ENCODE data around the gene ADGRB3.
"Not testable (repeated sequence)": the region's sequence is repeated elsewhere in the genome, so short reads cannot be mapped to it uniquely, and the experiment has no call there.

The ADGRB3 gene

GRCh38 chr6:69408886-69409285, 773.8 kb downstream of the ADGRB3 start:
- DNase-seq (ENCODE audit: low read depth in 1 of 2, low spot score in 1 of 2): no peak

- no peak for DNase-seq (ENCODE audit: low read depth in 1 of 2, low spot score in 1 of 2)
These were observed 781.7 kb downstream of the ADGRB3 start for GRCh38 chr6:69416776-69417175.

- DNase-seq (ENCODE audit: low read depth in 1 of 2, low spot score in 1 of 2): no peak
These were observed 786.2 kb downstream of the ADGRB3 start for GRCh38 chr6:69421269-69421668.

GRCh38 chr6:69422020-69422419, 786.9 kb downstream of the ADGRB3 start:
- no peak for DNase-seq (ENCODE audit: low read depth in 1 of 2, low spot score in 1 of 2)

GRCh38 chr6:69422475-69422874, 787.4 kb downstream of the ADGRB3 start:
- no peak for DNase-seq (ENCODE audit: low read depth in 1 of 2, low spot score in 1 of 2)

GRCh38 chr6:69423785-69424184, 788.7 kb downstream of the ADGRB3 start:
- no peak for DNase-seq (ENCODE audit: low read depth in 1 of 2, low spot score in 1 of 2)

- no peak for DNase-seq (ENCODE audit: low read depth in 1 of 2, low spot score in 1 of 2)
These were observed 789.5 kb downstream of the ADGRB3 start for GRCh38 chr6:69424581-69424980.

- DNase-seq (ENCODE audit: low read depth in 1 of 2, low spot score in 1 of 2): no peak
These were observed 792.8 kb downstream of the ADGRB3 start for GRCh38 chr6:69427882-69428281.

GRCh38 chr6:69432168-69432567, 797.1 kb downstream of the ADGRB3 start:
- not testable (repeated sequence) for DNase-seq (ENCODE audit: low read depth in 1 of 2, low spot score in 1 of 2)

GRCh38 chr6:69433116-69433515, 798.0 kb downstream of the ADGRB3 start:
- not testable (repeated sequence) for DNase-seq (ENCODE audit: low read depth in 1 of 2, low spot score in 1 of 2)

- no peak for DNase-seq (ENCODE audit: low read depth in 1 of 2, low spot score in 1 of 2)
These were observed 803.0 kb downstream of the ADGRB3 start for GRCh38 chr6:69438113-69438512.

All from activated T-helper 1 cell treated with anti-CD3 and anti-CD28 coated beads, Interleukin-2, amount 50 U/mL, for 16 hours (primary cell).